Spleen (tissue), 11 donors: ENCODE measurements around the gene NAALADL1. TPM values are rescaled to one million over a fixed set of nuclear protein-coding genes. Genes with fewer than 3 reads are reported as not detected.
A peak's percentile ranks its signal among the peaks of the same experiment; 100 is the strongest.

Experiments used
- DNase-seq: peaks from one replicate; pipeline ENCODE4 v3.0.0-alpha.2; 2020
- H3K27ac ChIP-seq, 8 donors: fragments of 200-600 bp; sonication (generic) in 7 of 8; 1 replicate in 4 of 8; 2 replicates in 4 of 8; pipeline versions ENCODE4 v1.5.0 to v1.8.0; 2016 to 2021; ENCODE audit warnings: inconsistent platforms in 4 of 8, mild to moderate bottlenecking in 4 of 8, moderate library complexity in 1 of 8
- H3K27me3 ChIP-seq, 7 donors: fragments of 200-600 bp; sonication (generic) in 6 of 7; replicated peaks in 1 of 7; 1 replicate in 4 of 7; 2 replicates in 3 of 7; pipeline versions ENCODE4 v1.5.0 to v1.8.0; 2016 to 2021; ENCODE audit warnings: inconsistent platforms in 3 of 7, mild to moderate bottlenecking in 1 of 7
- H3K36me3 ChIP-seq, 6 donors: fragments of 200-600 bp; sonication (generic) in 5 of 6; 1 replicate in 4 of 6; 2 replicates in 2 of 6; pipeline versions ENCODE4 v1.5.0 to v1.8.0; 2016 to 2021; ENCODE audit warnings: inconsistent platforms in 2 of 6
- H3K4me1 ChIP-seq, 6 donors: fragments of 200-600 bp; sonication (generic) in 5 of 6; 1 replicate in 3 of 6; 2 replicates in 3 of 6; pipeline versions ENCODE4 v1.5.0 to v1.8.0; 2016 to 2021; ENCODE audit warnings: inconsistent platforms in 3 of 6
- H3K4me3 ChIP-seq, 8 donors: fragments of 200-600 bp; sonication (generic) in 7 of 8; 1 replicate in 4 of 8; 2 replicates in 4 of 8; pipeline versions ENCODE4 v1.5.0 to v1.8.0; 2016 to 2021; ENCODE audit warnings: inconsistent platforms in 4 of 8, mild to moderate bottlenecking in 4 of 8, moderate library complexity in 2 of 8
- H3K9me3 ChIP-seq, 8 donors: fragments of 200-600 bp; sonication (generic) in 7 of 8; 1 replicate in 4 of 8; 2 replicates in 4 of 8; pipeline versions ENCODE4 v1.5.0 to v1.8.0; 2016 to 2021; ENCODE audit warnings: inconsistent platforms in 4 of 8
- POLR2A ChIP-seq, 3 donors: fragments of 450-650 bp; IDR thresholded peaks; one replicate each; pipeline ENCODE4 v1.5.1; 2017; ENCODE audit warnings: antibody characterized with exemption in 3 of 3, mild to moderate bottlenecking in 1 of 3
- POLR2AphosphoS5 ChIP-seq, 3 donors: sonication (generic); formaldehyde crosslinking; IDR thresholded peaks; one replicate each; pipeline ENCODE4 v1.5.1; 2017; ENCODE audit warnings: antibody characterized with exemption in 3 of 3
- WGBS, 5 donors: extraction: QIAGEN DNeasy Blood & Tissue Kit in 3 of 5; methylation state at CpG; one replicate each; pipeline versions ENCODE4 v1.1.5 to v1.1.7; 2013 to 2018; 5-methylcytosine and 5-hydroxymethylcytosine counted together
- intact Hi-C: fragments of 100-400 bp; cut with DNase I; formaldehyde crosslinking; loops from one replicate; pipeline ENCODE4 v1.15.0; 2023; ENCODE audit warnings: low total_unique reads
- polyA plus RNA-seq, 3 donors: library from polyadenylated mRNA; stranded (reverse); fragments of 200-250 nt; gene quantifications; one replicate each; pipeline ENCODE4 v1.2.1, GENCODE V29; 2013
- total RNA-seq, 7 donors: library from RNA; depleted of rRNA in 3 of 7; stranded (reverse); fragments of >200 nt in 3 of 7; fragmentation: NEBNext Ultra II Directional in 4 of 7; extraction: Animal tissue kit (Norgen Biotek cat#: 25700) in 4 of 7; gene quantifications; one replicate each; pipeline versions ENCODE4 v1.1.0 to v1.2.1, GENCODE V29; 2016 to 2021
- TF ChIP-seq, protein P1 (sequence below), 11 experiments: fragments of 200-600 bp in 7 of 11; fragments of 450-650 bp in 4 of 11; sonication (generic) in 4 of 11; IDR thresholded peaks in 8 of 11; conservative IDR thresholded peaks in 3 of 11; 1 replicate in 7 of 11; 2 replicates in 4 of 11; pipeline versions ENCODE4 v1.4.0 to v1.8.0; 2016 to 2021; ENCODE audit warnings: antibody characterized with exemption in 11 of 11, inconsistent platforms in 4 of 11, mild to moderate bottlenecking in 1 of 11
- donor health status: healthy with polysubstance abuse.
- donor health status: DM: no; HTN: no; CAD: no; lungs with moderate emphysema.
- donor health status: DM: no; HTN: no; CAD: no.
- donor health status: Bipolar disorder and iron deficiency.
- donor health status: healthy.
- donor health status: DM: no; HTN: no; CAD: no.
- donor health status: DM: yes; HTN: yes; CAD: no.

The NAALADL1 gene
- total and polyA plus RNA-seq, 10 donors = 13.0 to 45.2 (median 20.8) TPM

DNA sequence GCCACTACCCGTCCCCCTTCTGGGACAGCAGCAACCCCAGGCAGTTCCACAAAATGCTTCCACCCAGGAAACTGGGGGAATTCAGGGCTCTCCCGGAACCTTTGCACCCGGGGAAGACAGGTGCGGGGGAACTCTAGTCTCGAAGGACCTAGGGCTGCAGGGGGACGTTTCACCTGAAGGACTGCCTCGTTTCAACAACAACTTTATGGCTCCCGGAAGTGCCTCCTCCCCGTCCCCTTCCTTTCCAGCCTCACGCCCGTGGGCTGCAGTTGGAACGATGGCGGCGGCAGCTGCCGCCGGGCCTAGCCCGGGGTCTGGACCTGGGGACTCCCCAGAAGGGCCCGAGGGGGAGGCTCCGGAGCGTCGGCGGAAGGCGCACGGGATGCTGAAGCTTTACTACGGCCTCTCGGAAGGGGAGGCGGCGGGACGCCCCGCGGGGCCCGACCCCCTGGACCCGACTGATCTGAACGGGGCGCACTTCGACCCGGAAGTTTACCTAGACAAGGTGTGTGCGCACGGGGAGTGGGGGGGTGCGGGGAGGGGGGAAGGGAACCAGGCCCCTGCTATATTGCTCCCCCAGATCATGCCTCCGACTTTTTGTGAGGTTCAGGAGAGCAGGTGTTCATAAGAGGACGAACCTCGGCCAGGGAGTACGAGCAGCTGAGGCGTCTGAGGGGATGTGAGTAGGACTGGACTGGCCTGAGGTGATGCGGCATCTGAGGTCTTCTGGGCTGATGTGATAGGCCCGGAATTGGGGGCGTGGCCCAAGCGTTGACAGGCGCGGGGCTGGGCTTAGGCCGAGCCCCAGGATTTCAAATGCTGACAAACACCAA lies 37.8 kb upstream of the NAALADL1 start, which contains the start of gene VPS51:
VPS51 (plus strand) TSS at position 241 of the 833 bp plus-strand sequence; CDS start at position 278, 37 bp downstream.
- H3K36me3 ChIP-seq = peaks cover 0 to 40% (median 4%) of the 10 kb centered on the region in 6 donors
- DNase-seq = peak; percentile 95
- intact Hi-C loops = no loop called here
- peaks cover 15 to 37% (median 23%) of the 10 kb centered on the region in 6 donors for H3K4me1 ChIP-seq
- H3K27ac ChIP-seq = peak within 1 kb of the TSS; percentile 73 to 96 (median 93)
- peak within 1 kb of the TSS; percentile 72 to 95 (median 90) for H3K4me3 ChIP-seq
- no peaks in the 10 kb centered on the region for H3K9me3 ChIP-seq
- no peaks in the 10 kb centered on the region for H3K27me3 ChIP-seq
- peak; percentile 82 to 90 (median 89) for TF ChIP-seq POLR2AphosphoS5 (IDR thresholded peaks at IDR 0.05)
- TF ChIP-seq POLR2A (IDR thresholded peaks at IDR 0.05) = peak; percentile 19 to 88 (median 47)
- TF ChIP-seq, protein P1, sequence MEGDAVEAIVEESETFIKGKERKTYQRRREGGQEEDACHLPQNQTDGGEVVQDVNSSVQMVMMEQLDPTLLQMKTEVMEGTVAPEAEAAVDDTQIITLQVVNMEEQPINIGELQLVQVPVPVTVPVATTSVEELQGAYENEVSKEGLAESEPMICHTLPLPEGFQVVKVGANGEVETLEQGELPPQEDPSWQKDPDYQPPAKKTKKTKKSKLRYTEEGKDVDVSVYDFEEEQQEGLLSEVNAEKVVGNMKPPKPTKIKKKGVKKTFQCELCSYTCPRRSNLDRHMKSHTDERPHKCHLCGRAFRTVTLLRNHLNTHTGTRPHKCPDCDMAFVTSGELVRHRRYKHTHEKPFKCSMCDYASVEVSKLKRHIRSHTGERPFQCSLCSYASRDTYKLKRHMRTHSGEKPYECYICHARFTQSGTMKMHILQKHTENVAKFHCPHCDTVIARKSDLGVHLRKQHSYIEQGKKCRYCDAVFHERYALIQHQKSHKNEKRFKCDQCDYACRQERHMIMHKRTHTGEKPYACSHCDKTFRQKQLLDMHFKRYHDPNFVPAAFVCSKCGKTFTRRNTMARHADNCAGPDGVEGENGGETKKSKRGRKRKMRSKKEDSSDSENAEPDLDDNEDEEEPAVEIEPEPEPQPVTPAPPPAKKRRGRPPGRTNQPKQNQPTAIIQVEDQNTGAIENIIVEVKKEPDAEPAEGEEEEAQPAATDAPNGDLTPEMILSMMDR (IDR thresholded peaks at IDR 0.05 in 8 of 11, conservative IDR thresholded peaks at IDR 0.05 in 3 of 11) = peak in 9 of 11 experiments; percentile 18 to 40 (median 31)
- WGBS, 5 donors = 0 to 1% (median 1%) methylated on average over 4 to 52 of the region's 52 CpGs

DNA sequence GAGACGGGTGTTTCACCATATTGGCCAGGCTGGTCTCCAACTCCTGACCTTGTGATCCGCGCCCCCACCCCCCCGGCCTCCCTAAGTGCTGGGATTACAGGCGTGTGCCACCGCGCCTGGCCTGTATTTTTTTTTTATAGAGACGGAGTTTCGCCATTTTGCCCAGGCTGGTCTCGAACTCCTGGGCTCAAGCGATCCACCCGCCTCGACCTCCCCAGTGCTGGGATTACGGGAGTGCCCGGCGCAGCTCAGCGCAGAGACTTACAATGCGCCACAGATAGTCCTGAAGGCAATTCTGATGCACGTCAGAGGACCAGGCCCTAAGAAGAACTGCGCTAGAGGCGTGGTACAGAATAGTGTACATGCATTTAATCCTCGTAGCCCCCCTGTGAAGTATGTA lies 37.1 kb upstream of the NAALADL1 start:
- peak overlapping the region in 6 of 8 donors; percentile 86 to 96 (median 94) for H3K27ac ChIP-seq
- 83 to 88% (median 86%) methylated on average over 22 of the region's 22 CpGs for WGBS, 5 donors
- DNase-seq = no peak
- TF ChIP-seq, protein P1 (IDR thresholded peaks at IDR 0.05 in 8 of 11, conservative IDR thresholded peaks at IDR 0.05 in 3 of 11) = no peak
- TF ChIP-seq POLR2A (IDR thresholded peaks at IDR 0.05) (no peak), POLR2AphosphoS5 (IDR thresholded peaks at IDR 0.05) (no peak)
- H3K27me3 ChIP-seq = no peaks in the 10 kb centered on the region
- peaks cover 0 to 37% (median 4%) of the 10 kb centered on the region in 6 donors for H3K36me3 ChIP-seq
- H3K4me3 ChIP-seq = peak overlapping the region in 4 of 8 donors; percentile 89 to 95 (median 93)
- intact Hi-C loops = no loop called here
- H3K9me3 ChIP-seq = no peaks in the 10 kb centered on the region
- peaks cover 15 to 37% (median 23%) of the 10 kb centered on the region in 6 donors for H3K4me1 ChIP-seq

DNA sequence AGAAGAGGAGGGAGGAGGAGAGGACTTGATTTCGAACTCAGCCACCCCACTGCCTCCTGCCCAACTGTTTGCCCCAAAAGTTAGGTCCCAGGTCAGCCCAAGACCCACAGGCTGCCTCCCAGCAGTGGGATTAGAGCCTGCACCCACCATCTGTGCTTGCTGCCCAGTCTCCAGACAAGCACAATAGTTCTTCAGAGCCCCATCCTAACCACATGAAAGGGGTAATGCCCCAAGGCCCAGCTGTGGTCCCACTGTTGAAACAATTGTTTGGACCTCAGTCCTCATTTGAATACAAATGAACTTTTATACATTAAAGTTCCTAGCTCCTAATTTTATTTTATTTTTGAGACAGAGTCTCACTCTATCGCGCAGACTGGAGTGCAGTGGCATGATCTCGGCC lies 32.3 kb upstream of the NAALADL1 start:
- H3K36me3 ChIP-seq = peaks cover 0 to 50% (median 36%) of the 10 kb centered on the region in 6 donors
- H3K9me3 ChIP-seq = no peaks in the 10 kb centered on the region
- H3K4me3 ChIP-seq = no peak overlapping the region
- WGBS, 5 donors = 89 to 99% (median 96%) methylated on average over 4 of the region's 4 CpGs
- peak; percentile 31 for DNase-seq
- TF ChIP-seq POLR2AphosphoS5 (IDR thresholded peaks at IDR 0.05) = no peak
- TF ChIP-seq POLR2A (IDR thresholded peaks at IDR 0.05) = no peak
- TF ChIP-seq, protein P1 (IDR thresholded peaks at IDR 0.05 in 8 of 11, conservative IDR thresholded peaks at IDR 0.05 in 3 of 11) = no peak
- intact Hi-C loops = no loop called here
- H3K4me1 ChIP-seq = peaks cover 1 to 11% (median 3%) of the 10 kb centered on the region in 6 donors
- H3K27ac ChIP-seq = no peak overlapping the region
- H3K27me3 ChIP-seq = no peaks in the 10 kb centered on the region

DNA sequence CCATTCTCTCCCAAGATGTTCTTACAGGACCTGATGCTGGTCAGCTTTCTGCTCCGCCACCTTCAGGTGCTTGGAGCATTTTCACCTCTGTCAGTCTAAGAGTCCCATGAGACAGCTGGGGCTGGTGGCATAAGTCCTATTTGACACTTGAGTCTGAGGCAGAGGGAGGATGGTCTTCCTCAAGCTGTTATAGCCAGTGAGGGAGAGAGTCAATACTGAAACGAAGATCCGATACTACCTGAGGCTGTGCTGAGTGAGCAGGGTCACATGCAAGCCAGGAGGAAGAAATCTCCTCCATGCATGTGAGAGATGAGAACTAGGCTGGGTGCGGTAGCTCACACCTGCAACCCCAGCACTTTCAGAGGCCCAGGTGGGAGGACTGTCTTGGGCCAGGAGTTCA lies 31.3 kb upstream of the NAALADL1 start:
- Histone ChIP-seq H3K27me3 (no peaks in the 10 kb centered on the region), H3K9me3 (no peaks in the 10 kb centered on the region), H3K4me1 (peaks cover 10 to 19% (median 12%) of the 10 kb centered on the region in 6 donors), H3K36me3 (peaks cover 0 to 58% (median 39%) of the 10 kb centered on the region in 6 donors), H3K27ac (no peak overlapping the region), H3K4me3 (no peak overlapping the region)
- TF ChIP-seq POLR2A (IDR thresholded peaks at IDR 0.05) (no peak), POLR2AphosphoS5 (IDR thresholded peaks at IDR 0.05) (no peak)
- TF ChIP-seq, protein P1 (IDR thresholded peaks at IDR 0.05 in 8 of 11, conservative IDR thresholded peaks at IDR 0.05 in 3 of 11) = no peak
- WGBS, 5 donors = 90 to 100% (median 93%) methylated on average over 4 of the region's 4 CpGs
- intact Hi-C loops = no loop called here
- no peak for DNase-seq
